Adrenal gland (tissue), 5 donors: ENCODE measurements around the gene THSD4.

Experiments used
- POLR2A ChIP-seq, 2 donors: fragments of 450-650 bp; IDR thresholded peaks; one replicate each; pipeline ENCODE4 v1.6.1; 2017; ENCODE audit warnings: antibody characterized with exemption in 2 of 2, mild to moderate bottlenecking in 2 of 2, moderate library complexity in 1 of 2
- TF ChIP-seq, protein P1 (sequence below), 6 experiments: fragments of 450-650 bp in 4 of 6; fragments of 200-600 bp in 2 of 6; sonication (generic) in 1 of 6; IDR thresholded peaks; 1 replicate in 5 of 6; 2 replicates in 1 of 6; pipeline versions ENCODE4 v1.5.1 to v1.8.0; 2016 to 2021; ENCODE audit warnings: antibody characterized with exemption in 6 of 6, mild to moderate bottlenecking in 2 of 6, moderate library complexity in 1 of 6
- donor health status: DM: no; HTN: no; CAD: no.

DNA sequence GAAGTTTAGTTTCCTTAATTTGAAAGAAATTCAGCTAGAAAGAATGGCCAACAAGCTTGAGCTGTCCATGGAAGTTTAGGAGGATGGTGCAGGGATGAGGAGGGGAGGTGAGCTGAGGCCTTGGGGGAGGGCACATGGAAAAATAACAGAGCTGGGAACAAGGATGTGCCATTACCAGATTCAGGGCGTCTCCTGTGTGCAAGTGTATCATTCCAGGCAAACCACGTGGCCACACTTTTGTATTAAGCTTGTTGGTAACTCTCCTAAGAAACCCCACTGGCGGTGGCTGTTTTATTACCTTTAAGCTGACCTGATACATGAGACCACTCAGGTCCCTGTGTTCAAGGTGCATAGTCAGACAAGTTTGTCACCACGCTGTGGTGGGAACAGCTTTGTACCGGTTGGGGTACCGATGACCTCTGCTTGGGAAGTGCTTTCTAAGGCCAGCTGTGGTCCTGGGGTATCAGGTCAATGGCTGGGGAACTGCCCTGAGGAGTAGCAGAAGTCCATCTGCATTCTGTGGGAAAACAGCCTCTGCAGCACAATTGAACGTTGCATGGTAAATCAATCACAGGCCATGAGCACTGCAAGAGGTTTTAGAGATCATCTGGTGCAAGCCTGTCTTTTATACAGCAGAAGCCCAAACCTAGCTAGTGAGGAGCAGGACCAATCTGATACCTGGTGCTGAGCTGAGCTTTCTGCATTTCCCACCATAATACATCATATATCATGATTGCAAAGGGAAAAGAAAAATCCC is 235.5 kb downstream of the THSD4 start:
- TF ChIP-seq, protein P1, sequence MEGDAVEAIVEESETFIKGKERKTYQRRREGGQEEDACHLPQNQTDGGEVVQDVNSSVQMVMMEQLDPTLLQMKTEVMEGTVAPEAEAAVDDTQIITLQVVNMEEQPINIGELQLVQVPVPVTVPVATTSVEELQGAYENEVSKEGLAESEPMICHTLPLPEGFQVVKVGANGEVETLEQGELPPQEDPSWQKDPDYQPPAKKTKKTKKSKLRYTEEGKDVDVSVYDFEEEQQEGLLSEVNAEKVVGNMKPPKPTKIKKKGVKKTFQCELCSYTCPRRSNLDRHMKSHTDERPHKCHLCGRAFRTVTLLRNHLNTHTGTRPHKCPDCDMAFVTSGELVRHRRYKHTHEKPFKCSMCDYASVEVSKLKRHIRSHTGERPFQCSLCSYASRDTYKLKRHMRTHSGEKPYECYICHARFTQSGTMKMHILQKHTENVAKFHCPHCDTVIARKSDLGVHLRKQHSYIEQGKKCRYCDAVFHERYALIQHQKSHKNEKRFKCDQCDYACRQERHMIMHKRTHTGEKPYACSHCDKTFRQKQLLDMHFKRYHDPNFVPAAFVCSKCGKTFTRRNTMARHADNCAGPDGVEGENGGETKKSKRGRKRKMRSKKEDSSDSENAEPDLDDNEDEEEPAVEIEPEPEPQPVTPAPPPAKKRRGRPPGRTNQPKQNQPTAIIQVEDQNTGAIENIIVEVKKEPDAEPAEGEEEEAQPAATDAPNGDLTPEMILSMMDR (IDR thresholded peaks at IDR 0.05): no peak
- no peak for TF ChIP-seq POLR2A (IDR thresholded peaks at IDR 0.05)
